Activated T-helper 1 cell treated with anti-CD3 and anti-CD28 coated beads, Interleukin-12 subunit alpha, Interleukin-12 subunit beta, Interleukin-2, Interleukin-4 antibody, amounts not matched to agents 30 ng/mL and 10 ng/mL and 1 ng/mL, durations not matched to agents 14 hours and 24 hours and 36 hours (primary cell): ENCODE measurements around the gene P2RY11. TPM values are rescaled to one million over a fixed set of nuclear protein-coding genes. Genes with fewer than 3 reads are reported as not detected.

Source experiments
- DNase-seq: peaks from one replicate; pipeline ENCODE4 v3.0.0; 2021; ENCODE audit warnings: low spot score
- H3K27ac Mint-ChIP-seq: one replicate; pipeline ENCODE4 v1.8.0; 2021; ENCODE audit warnings: mild to moderate bottlenecking, mixed read lengths
- H3K27me3 Mint-ChIP-seq: one replicate; pipeline ENCODE4 v1.8.0; 2022; ENCODE audit warnings: mild to moderate bottlenecking, moderate library complexity, mixed read lengths; ENCODE audit not compliant: insufficient read depth
- H3K36me3 Mint-ChIP-seq: one replicate; pipeline ENCODE4 v1.8.0; 2021; ENCODE audit warnings: low read depth, mixed read lengths
- H3K4me1 Mint-ChIP-seq: one replicate; pipeline ENCODE4 v1.8.0; 2021; ENCODE audit warnings: low read depth, mixed read lengths
- H3K4me3 Mint-ChIP-seq: one replicate; pipeline ENCODE4 v1.8.0; 2021; ENCODE audit warnings: mild to moderate bottlenecking, moderate library complexity, mixed read lengths
- H3K9me3 Mint-ChIP-seq: one replicate; pipeline ENCODE4 v1.8.0; 2021; ENCODE audit warnings: mixed read lengths
- intact Hi-C: fragments of 100-400 bp; cut with micrococcal nuclease; formaldehyde crosslinking; loops from one replicate; pipeline ENCODE4 v1.15.1; 2024
- total RNA-seq: library from RNA; stranded (reverse); gene quantifications from 2 replicates; pipeline ENCODE4 v1.2.3, GENCODE V29; 2022

Gene P2RY11
- total RNA-seq, 1 donor from 2014 or later, result 64.9 TPM

GRCh38 chr19:10086591-10087192 is 24.8 kb upstream of the P2RY11 start:
- Mint-ChIP-seq H3K27me3 (no peaks in the 10 kb centered on the region), H3K36me3 (peaks cover 19% of the 10 kb centered on the region), H3K9me3 (no peaks in the 10 kb centered on the region), H3K27ac (peak overlapping the region; percentile 79), H3K4me1 (peaks cover 7% of the 10 kb centered on the region), H3K4me3 (peak overlapping the region; percentile 90)
- no peak for DNase-seq
- intact Hi-C loops, result loop anchor here (1.0 to 2.0 kb wide), 2 partner anchors 10 to 18 kb away; no protein-coding TSS in a partner anchor

- H3K4me3 Mint-ChIP-seq, result peak overlapping the region; percentile 90
- H3K4me1 Mint-ChIP-seq, result peaks cover 7% of the 10 kb centered on the region
- H3K27ac Mint-ChIP-seq, result peak overlapping the region; percentile 79
- H3K9me3 Mint-ChIP-seq, result no peaks in the 10 kb centered on the region
- peaks cover 25% of the 10 kb centered on the region for H3K36me3 Mint-ChIP-seq
- no peak for DNase-seq
- H3K27me3 Mint-ChIP-seq, result no peaks in the 10 kb centered on the region
- intact Hi-C loops, result loop anchor here (2.0 kb wide), 1 partner anchor 17 kb away; no protein-coding TSS in a partner anchor
Observed at GRCh38 chr19:10087296-10088061, 24.0 kb upstream of the P2RY11 start.

- Mint-ChIP-seq H3K36me3 (peaks cover 37% of the 10 kb centered on the region), H3K4me3 (no peak overlapping the region), H3K27me3 (no peaks in the 10 kb centered on the region), H3K4me1 (peaks cover 12% of the 10 kb centered on the region), H3K9me3 (no peaks in the 10 kb centered on the region), H3K27ac (no peak overlapping the region)
- DNase-seq, result no peak
- intact Hi-C loops, result no loop called here
Observed at GRCh38 chr19:10088949-10089554, 22.4 kb upstream of the P2RY11 start.

GRCh38 chr19:10089801-10090375 is 21.6 kb upstream of the P2RY11 start:
- peaks cover 43% of the 10 kb centered on the region for H3K36me3 Mint-ChIP-seq
- no peaks in the 10 kb centered on the region for H3K9me3 Mint-ChIP-seq
- no peak overlapping the region for H3K4me3 Mint-ChIP-seq
- peaks cover 12% of the 10 kb centered on the region for H3K4me1 Mint-ChIP-seq
- H3K27me3 Mint-ChIP-seq, result no peaks in the 10 kb centered on the region
- intact Hi-C loops, result no loop called here
- no peak overlapping the region for H3K27ac Mint-ChIP-seq
- DNase-seq, result no peak

GRCh38 chr19:10091370-10091687 is 20.2 kb upstream of the P2RY11 start:
- peaks cover 12% of the 10 kb centered on the region for H3K4me1 Mint-ChIP-seq
- no peak overlapping the region for H3K27ac Mint-ChIP-seq
- H3K4me3 Mint-ChIP-seq, result no peak overlapping the region
- no peaks in the 10 kb centered on the region for H3K27me3 Mint-ChIP-seq
- DNase-seq, result no peak
- H3K36me3 Mint-ChIP-seq, result peaks cover 45% of the 10 kb centered on the region
- no peaks in the 10 kb centered on the region for H3K9me3 Mint-ChIP-seq
- intact Hi-C loops, result no loop called here

GRCh38 chr19:10091895-10092641 is 19.4 kb upstream of the P2RY11 start:
- intact Hi-C loops, result no loop called here
- H3K4me1 Mint-ChIP-seq, result peaks cover 12% of the 10 kb centered on the region

GRCh38 chr19:10092648-10093294 is 18.7 kb upstream of the P2RY11 start:
- Mint-ChIP-seq H3K27me3 (no peaks in the 10 kb centered on the region), H3K27ac (no peak overlapping the region), H3K36me3 (peaks cover 39% of the 10 kb centered on the region), H3K4me3 (no peak overlapping the region), H3K9me3 (no peaks in the 10 kb centered on the region), H3K4me1 (peaks cover 5% of the 10 kb centered on the region)
- DNase-seq, result no peak
- intact Hi-C loops, result no loop called here

More at GRCh38 chr19:10091895-10092641, 19.4 kb upstream of the P2RY11 start:
- Mint-ChIP-seq H3K9me3 (no peaks in the 10 kb centered on the region), H3K27ac (no peak overlapping the region), H3K4me3 (no peak overlapping the region), H3K36me3 (peaks cover 45% of the 10 kb centered on the region), H3K27me3 (no peaks in the 10 kb centered on the region)
- DNase-seq, result no peak

- no peak overlapping the region for H3K27ac Mint-ChIP-seq
- intact Hi-C loops, result no loop called here
- H3K4me3 Mint-ChIP-seq, result no peak overlapping the region
- H3K27me3 Mint-ChIP-seq, result no peaks in the 10 kb centered on the region
- H3K36me3 Mint-ChIP-seq, result peaks cover 39% of the 10 kb centered on the region
- H3K4me1 Mint-ChIP-seq, result peaks cover 5% of the 10 kb centered on the region
- no peaks in the 10 kb centered on the region for H3K9me3 Mint-ChIP-seq
- DNase-seq, result no peak
Observed at GRCh38 chr19:10093295-10094186, 18.0 kb upstream of the P2RY11 start.

GRCh38 chr19:10095622-10095947 is 15.9 kb upstream of the P2RY11 start:
- intact Hi-C loops, result no loop called here
- Mint-ChIP-seq H3K9me3 (no peaks in the 10 kb centered on the region), H3K4me3 (no peak overlapping the region), H3K36me3 (peaks cover 28% of the 10 kb centered on the region), H3K27me3 (no peaks in the 10 kb centered on the region), H3K27ac (peak overlapping the region; percentile 71), H3K4me1 (peaks cover 19% of the 10 kb centered on the region)
- DNase-seq, result no peak

GRCh38 chr19:10095948-10096614 is 15.4 kb upstream of the P2RY11 start:
- H3K36me3 Mint-ChIP-seq, result peaks cover 28% of the 10 kb centered on the region
- no peaks in the 10 kb centered on the region for H3K27me3 Mint-ChIP-seq

GRCh38 chr19:10096615-10096963 is 14.9 kb upstream of the P2RY11 start:
- DNase-seq, result no peak
- H3K27me3 Mint-ChIP-seq, result no peaks in the 10 kb centered on the region
- peak overlapping the region; percentile 49 for H3K4me3 Mint-ChIP-seq
- H3K27ac Mint-ChIP-seq, result peak overlapping the region; percentile 79
- intact Hi-C loops, result loop anchor here (1.0 to 2.0 kb wide), 4 partner anchors 8 to 98 kb away; partner anchors contain the start of genes DNMT1 and SHFL
- peaks cover 21% of the 10 kb centered on the region for H3K4me1 Mint-ChIP-seq
- no peaks in the 10 kb centered on the region for H3K9me3 Mint-ChIP-seq
- H3K36me3 Mint-ChIP-seq, result peaks cover 26% of the 10 kb centered on the region

More at GRCh38 chr19:10095948-10096614, 15.4 kb upstream of the P2RY11 start:
- Mint-ChIP-seq H3K4me1 (peaks cover 21% of the 10 kb centered on the region), H3K27ac (peak overlapping the region; percentile 79), H3K9me3 (no peaks in the 10 kb centered on the region), H3K4me3 (peak overlapping the region; percentile 49)
- intact Hi-C loops, result loop anchor here (1.0 to 2.0 kb wide), 4 partner anchors 8 to 99 kb away; partner anchors contain the start of genes DNMT1 and SHFL
- DNase-seq, result peak; percentile 91
